HG03064 (cell line): Measurements from ENCODE around the gene SEPTIN7.
"Not testable (repeated sequence)": the region's sequence is repeated elsewhere in the genome, so short reads cannot be mapped to it uniquely, and the experiment has no call there.

Experiments
- ATAC-seq: cut with Tn5 transposase; IDR thresholded peaks from one replicate; pipeline ENCODE4 v1.9.1; 2021; ENCODE audit warnings: low read depth; ENCODE audit not compliant: unreplicated experiment

The SEPTIN7 gene

GRCh38 chr7:35800718-35801391, at the start of gene SEPTIN7:
TSS of gene SEPTIN7 (plus strand) at chr7:35801057. CDS start at chr7:35801210, 153 bp downstream.
- peak; percentile 81 for ATAC-seq

GRCh38 chr7:35752742-35753141, 48.1 kb upstream of the SEPTIN7 start:
- no peak for ATAC-seq

GRCh38 chr7:35753761-35754603, 46.9 kb upstream of the SEPTIN7 start:
- no peak for ATAC-seq

GRCh38 chr7:35754741-35755140, 46.1 kb upstream of the SEPTIN7 start:
- no peak for ATAC-seq

GRCh38 chr7:35755711-35756110, 45.1 kb upstream of the SEPTIN7 start:
- ATAC-seq: no peak

GRCh38 chr7:35756453-35756852, 44.4 kb upstream of the SEPTIN7 start:
- ATAC-seq: not testable (repeated sequence)

DNA sequence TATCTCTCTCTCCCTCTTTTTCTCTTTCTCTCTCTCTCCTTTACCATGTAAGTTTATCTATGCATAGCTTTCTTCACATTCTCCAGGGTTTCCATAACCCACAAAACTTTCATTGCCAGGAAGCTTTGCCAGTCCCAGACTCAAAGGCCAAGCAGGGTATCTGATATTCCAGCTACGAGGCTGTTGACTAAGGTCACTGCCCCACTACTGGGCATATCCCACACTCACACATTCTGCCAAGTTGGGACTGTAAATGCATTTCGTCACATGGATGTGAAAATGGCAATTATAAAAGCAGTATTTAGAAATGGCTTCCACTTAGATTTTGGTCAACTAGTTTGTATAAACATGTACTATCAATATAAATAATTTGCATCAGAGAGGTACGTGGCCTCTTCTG, 43.3 kb upstream of the SEPTIN7 start:
- no peak for ATAC-seq

DNA sequence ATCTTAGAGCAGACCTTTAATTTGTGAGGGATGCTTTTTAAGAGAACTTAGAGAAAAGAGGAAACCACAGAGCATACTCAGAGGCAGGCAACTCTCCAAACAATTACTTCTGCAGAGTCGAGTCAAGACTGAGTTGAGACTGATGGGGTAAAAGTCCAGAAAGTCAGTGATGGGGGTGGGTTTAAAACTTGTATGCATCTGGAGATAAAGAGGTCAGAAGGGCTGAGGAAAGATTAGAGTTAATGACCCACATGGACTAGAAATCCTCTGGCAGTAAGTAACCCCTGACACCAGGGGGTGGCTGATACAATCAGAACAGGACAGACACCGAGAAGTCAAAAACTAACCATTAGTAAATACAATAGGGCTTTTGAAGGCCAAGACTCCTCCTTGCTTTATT, 42.4 kb upstream of the SEPTIN7 start:
- ATAC-seq: no peak

GRCh38 chr7:35760143-35760745, 40.6 kb upstream of the SEPTIN7 start:
- ATAC-seq: no peak

- ATAC-seq: no peak
Observed at GRCh38 chr7:35761871-35762677, 38.8 kb upstream of the SEPTIN7 start.

DNA sequence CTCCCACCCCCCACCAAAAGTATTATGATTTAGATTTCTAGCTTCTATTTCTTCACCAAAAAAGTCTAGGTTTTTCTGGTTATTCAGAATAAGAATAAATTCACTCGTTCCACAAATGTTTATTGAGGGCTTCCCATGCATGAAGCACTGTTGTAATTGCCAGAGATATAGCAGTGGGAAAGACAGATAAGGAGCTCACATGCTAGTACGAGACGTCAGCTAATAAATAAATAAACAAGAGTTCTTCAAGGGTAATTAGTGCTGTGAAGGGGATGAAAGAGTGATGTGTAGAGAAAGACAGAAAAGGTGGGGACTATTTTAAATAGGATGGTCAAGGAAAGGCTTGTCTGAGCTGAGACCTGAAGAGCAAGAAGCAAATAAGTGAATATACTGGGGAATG, 38.1 kb upstream of the SEPTIN7 start:
- no peak for ATAC-seq

GRCh38 chr7:35768346-35768745, 32.5 kb upstream of the SEPTIN7 start:
- ATAC-seq: no peak

GRCh38 chr7:35771776-35772175, 29.1 kb upstream of the SEPTIN7 start:
- no peak for ATAC-seq

- no peak for ATAC-seq
Observed at GRCh38 chr7:35773994-35774393, 26.9 kb upstream of the SEPTIN7 start.

DNA sequence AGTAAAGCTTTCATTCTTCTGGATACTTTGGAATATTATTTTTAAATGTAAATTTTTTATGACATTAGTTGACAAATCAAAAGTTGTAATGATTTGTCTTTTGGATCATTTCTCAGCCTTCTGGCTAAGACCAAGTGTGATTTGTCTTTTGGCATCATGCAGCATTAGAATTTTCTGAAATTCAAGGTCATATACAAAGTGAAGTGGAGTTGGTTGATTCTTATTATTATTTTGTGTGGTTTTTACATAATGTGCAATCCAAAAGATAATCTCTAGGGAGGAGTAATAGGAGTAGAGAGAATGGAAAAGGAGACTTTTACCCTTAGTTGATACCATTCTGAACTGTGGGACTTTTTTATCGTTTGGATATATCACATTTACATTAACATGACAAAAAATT, 24.2 kb upstream of the SEPTIN7 start:
- no peak for ATAC-seq

- ATAC-seq: no peak
Observed at GRCh38 chr7:35777121-35777520, 23.7 kb upstream of the SEPTIN7 start.

GRCh38 chr7:35780070-35780469, 20.8 kb upstream of the SEPTIN7 start:
- ATAC-seq: no peak

DNA sequence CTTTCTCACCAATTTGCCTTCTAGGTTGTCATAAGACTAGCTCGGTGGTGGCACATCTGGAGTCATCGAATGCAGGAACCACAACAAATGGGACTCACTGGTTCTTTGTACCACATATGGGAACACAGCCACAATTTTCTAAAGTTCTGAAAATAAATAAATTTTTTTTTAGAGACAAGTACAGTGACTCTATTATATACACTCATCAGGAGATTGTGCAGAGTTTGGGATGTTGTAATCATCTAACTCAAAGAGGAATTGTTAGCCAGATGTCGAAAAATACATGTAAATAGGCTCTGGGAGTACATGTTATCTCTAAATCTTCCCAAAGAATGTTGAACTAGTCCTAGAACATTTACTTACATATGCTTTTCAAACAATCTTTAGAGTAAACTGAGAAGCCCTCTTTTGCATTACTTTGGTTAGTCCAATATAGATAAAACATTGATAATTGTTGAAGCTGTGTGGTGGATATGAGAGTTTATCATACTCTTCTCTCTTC, 19.6 kb upstream of the SEPTIN7 start:
- ATAC-seq: no peak

DNA sequence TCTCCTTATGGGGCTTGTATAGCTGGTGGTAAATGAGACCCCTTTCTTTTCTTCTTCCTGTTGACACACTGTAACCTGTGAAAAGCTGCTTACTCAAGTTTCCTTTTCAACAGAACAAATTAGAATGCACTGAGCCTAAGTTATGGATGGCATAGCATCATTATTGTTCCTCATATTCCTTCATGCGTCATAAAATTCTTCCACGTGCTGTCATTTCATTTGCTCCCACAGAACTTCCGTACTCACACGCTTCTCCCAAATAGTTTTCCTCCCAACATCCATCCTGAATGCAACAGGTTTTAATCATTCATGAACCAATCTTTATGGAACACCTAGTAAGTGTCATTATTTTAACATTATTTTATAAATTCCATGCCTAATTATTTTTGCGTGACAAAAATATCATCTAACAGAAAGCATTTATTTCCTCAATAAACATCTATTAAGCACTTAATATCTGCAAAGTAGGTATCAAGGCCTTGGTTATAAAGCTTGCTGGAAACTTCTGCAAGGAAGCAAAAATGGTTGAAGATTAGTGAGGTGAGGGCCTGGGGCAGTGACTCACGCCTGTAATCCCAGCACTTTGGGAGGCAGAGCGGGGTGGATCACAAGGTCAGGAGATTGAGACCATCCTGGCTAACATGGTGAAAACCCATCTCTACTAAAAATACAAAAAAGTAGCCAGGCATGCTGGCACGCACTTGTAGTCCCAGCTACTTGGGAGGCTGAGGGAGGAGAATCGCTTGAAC, 18.9 kb upstream of the SEPTIN7 start:
- ATAC-seq: no peak

GRCh38 chr7:35784332-35784731, 16.5 kb upstream of the SEPTIN7 start:
- no peak for ATAC-seq
